ENCODE measurements around the gene STOX2.
"Not testable (repeated sequence)": the region's sequence is repeated elsewhere in the genome, so short reads cannot be mapped to it uniquely, and the experiment has no call there.

The STOX2 gene

GRCh38 chr4:184051262-184051661, 146.2 kb downstream of the STOX2 start:
- DNase-seq; intact Hi-C loops (cut with DNase I): not testable (repeated sequence)

- DNase-seq = no peak
- intact Hi-C loops (cut with DNase I) = no loop called here
Observed at GRCh38 chr4:184052616-184053015, 147.5 kb downstream of the STOX2 start.

GRCh38 chr4:184053434-184053833, 148.3 kb downstream of the STOX2 start:
- intact Hi-C loops (cut with DNase I) = no loop called here
- no peak for DNase-seq

- intact Hi-C loops (cut with DNase I) = no loop called here
- no peak for DNase-seq
Observed at GRCh38 chr4:184056877-184057276, 151.8 kb downstream of the STOX2 start.

GRCh38 chr4:184058026-184058425, 152.9 kb downstream of the STOX2 start:
- no peak for DNase-seq
- intact Hi-C loops (cut with DNase I) = no loop called here

- no peak for DNase-seq
- intact Hi-C loops (cut with DNase I) = no loop called here
Observed at GRCh38 chr4:184059099-184059498, 154.0 kb downstream of the STOX2 start.

GRCh38 chr4:184061582-184061981, 156.5 kb downstream of the STOX2 start:
- intact Hi-C loops (cut with DNase I) = no loop called here
- DNase-seq = no peak

GRCh38 chr4:184062769-184063168, 157.7 kb downstream of the STOX2 start:
- intact Hi-C loops (cut with DNase I) = no loop called here
- DNase-seq = no peak

GRCh38 chr4:184064877-184065276, 159.8 kb downstream of the STOX2 start:
- intact Hi-C loops (cut with DNase I) = no loop called here
- no peak for DNase-seq

- intact Hi-C loops (cut with DNase I) = no loop called here
- DNase-seq = no peak
Observed at GRCh38 chr4:184066584-184067300, 161.6 kb downstream of the STOX2 start.

- DNase-seq = no peak
- intact Hi-C loops (cut with DNase I) = no loop called here
Observed at GRCh38 chr4:184067931-184068554, 162.9 kb downstream of the STOX2 start.

Data from head of caudate nucleus (tissue), 42 donors.